ENCODE measurements around the gene CORO2A. TPM values are rescaled to one million over a fixed set of nuclear protein-coding genes. Genes with fewer than 3 reads are reported as not detected.
A peak's percentile ranks its signal among the peaks of the same experiment; 100 is the strongest.

CORO2A gene
- total and polyA plus RNA-seq, 2 of the 13 experiments (the other 11 are each of a cell fraction or from before 2014, with no cell fraction given) = 14.4 to 15.3 TPM

GRCh38 chr9:98146101-98146991 is 46.1 kb downstream of the CORO2A start (continued):
- TF ChIP-seq FUBP1 (CRISPR knock-in tag; IDR thresholded peaks at IDR 0.05; ENCODE audit: borderline replicate concordance) (no peak), ZNF550 (CRISPR knock-in tag; IDR thresholded peaks at IDR 0.05; ENCODE audit: borderline replicate concordance) (no peak), XRCC5 (optimal IDR thresholded peaks at IDR 0.05; ENCODE audit: low read length) (peak; percentile 61), ZNF34 (CRISPR knock-in tag; IDR thresholded peaks at IDR 0.05; ENCODE audit: borderline replicate concordance) (no peak), ZFAT (CRISPR knock-in tag; conservative IDR thresholded peaks at IDR 0.05) (no peak), ZNF317 (CRISPR knock-in tag; IDR thresholded peaks at IDR 0.05) (no peak), ZNF232 (CRISPR knock-in tag; IDR thresholded peaks at IDR 0.05; ENCODE audit: borderline replicate concordance) (no peak), ZNF446 (CRISPR knock-in tag; IDR thresholded peaks at IDR 0.05) (no peak), ZNF704 (CRISPR knock-in tag; IDR thresholded peaks at IDR 0.05; ENCODE audit: borderline replicate concordance) (no peak), ZBTB3 (CRISPR knock-in tag; IDR thresholded peaks at IDR 0.05; ENCODE audit: borderline replicate concordance, low read depth) (no peak), FOSL1 (CRISPR knock-in tag; IDR thresholded peaks at IDR 0.05; ENCODE audit: borderline replicate concordance) (no peak), PAF1 (CRISPR knock-in tag; IDR thresholded peaks at IDR 0.05) (no peak), ZNF234 (CRISPR knock-in tag; conservative IDR thresholded peaks at IDR 0.05) (no peak), HMGXB3 (CRISPR knock-in tag; IDR thresholded peaks at IDR 0.05; ENCODE audit: borderline replicate concordance) (no peak; the same call in 1 of the 2 replicates), POLR2A (IDR thresholded peaks at IDR 0.05; ENCODE audit: insufficient read depth in 1 of 2, low read depth in 2 of 2, low read length in 2 of 2) (peak in 1 of 2 experiments; percentile 59; a peak in 2 of 4 replicates), YY1 (IDR thresholded peaks at IDR 0.05; ENCODE audit: insufficient read depth, insufficient replicate concordance, low read depth, low read length) (peak; percentile 25), GRHL1 (CRISPR knock-in tag; conservative IDR thresholded peaks at IDR 0.05) (no peak), ZNF598 (CRISPR knock-in tag; IDR thresholded peaks at IDR 0.05; ENCODE audit: borderline replicate concordance) (no peak; the same call in 1 of the 2 replicates), ZNF782 (CRISPR knock-in tag; IDR thresholded peaks at IDR 0.05; ENCODE audit: borderline replicate concordance) (no peak)

Measured in HepG2 (cell line).